ENCODE data around the gene CLASP1. TPM values are rescaled to one million over a fixed set of nuclear protein-coding genes. Genes with fewer than 3 reads are reported as not detected.

Gene CLASP1
- total and polyA plus RNA-seq, 11 donors = 16.0 to 84.5 (median 60.2) TPM

DNA sequence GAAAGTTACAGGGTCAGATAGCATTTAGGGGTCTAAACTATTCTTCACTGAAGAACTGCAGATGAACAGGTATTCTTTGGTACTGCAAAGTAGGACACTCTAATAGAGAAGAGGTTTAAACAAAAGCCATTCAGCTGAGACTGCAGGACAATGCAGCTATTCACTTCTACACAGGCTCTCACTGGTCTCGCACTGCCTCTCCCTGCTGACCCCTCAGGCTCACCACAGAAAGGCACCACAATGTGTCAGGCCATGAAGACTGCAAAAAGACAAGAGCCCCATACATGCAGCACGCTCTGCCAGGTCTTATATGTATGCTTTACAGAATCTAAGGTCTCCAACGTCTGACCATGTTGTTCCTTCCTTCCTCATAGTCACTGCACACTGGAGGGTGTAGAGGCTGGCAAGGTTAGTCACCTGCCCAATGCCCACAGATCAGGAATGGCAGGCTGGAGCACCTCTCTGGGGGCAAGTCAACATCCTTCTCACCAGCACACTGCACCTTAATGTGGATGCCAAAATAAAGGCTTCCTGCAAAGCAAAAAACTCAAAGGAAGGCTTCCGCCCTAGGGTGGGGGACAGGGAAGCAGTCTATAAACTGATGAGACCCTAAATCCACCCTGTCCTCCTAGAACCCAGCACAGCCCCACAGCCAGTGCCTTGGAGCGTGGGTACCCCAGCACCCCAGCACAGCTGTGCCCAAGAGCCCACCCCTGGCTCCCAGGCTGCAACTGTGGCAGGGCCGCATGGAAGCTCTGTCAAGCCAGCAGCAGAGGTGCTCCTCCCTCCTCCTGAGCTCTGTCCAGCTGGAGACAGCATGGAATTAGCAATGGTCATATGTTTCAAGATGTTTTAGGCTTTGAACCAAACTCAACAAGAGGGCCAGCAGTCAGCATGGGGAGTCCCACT, 129.3 kb downstream of the CLASP1 start:
- WGBS, 4 donors = 73 to 84% (median 81%) methylated on average over 5 to 6 of the region's 6 CpGs

DNA sequence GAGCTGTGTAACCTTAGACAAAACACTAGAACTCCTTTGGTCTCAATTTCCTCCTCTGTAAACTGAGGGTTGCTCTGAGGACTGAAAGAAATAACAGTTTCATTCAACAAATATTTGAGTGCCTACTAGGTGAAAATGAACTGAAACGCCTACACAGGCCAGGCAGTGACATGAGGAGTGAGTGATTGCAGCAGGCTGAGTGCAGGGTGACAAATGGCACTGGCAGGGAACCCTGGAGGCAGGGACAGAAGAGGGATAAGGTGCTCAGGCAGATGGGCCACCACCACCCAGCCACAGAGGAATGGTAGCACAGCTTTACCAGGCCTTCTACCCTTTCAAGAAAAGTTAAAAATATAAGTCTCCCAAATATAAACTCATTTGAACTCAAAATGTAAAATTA, 130.1 kb downstream of the CLASP1 start:
- Histone ChIP-seq H3K9me3 (no peaks in the 10 kb centered on the region), H3K27ac (no peak overlapping the region), H3K4me3 (no peak overlapping the region), H3K36me3 (peaks cover 0 to 93% (median 79%) of the 10 kb centered on the region in 9 donors), H3K4me1 (peaks cover 0 to 19% (median 3%) of the 10 kb centered on the region in 12 donors), H3K27me3 (no peaks in the 10 kb centered on the region)
- no peak for TF ChIP-seq POLR2A (IDR thresholded peaks at IDR 0.05)
- TF ChIP-seq, protein P1, sequence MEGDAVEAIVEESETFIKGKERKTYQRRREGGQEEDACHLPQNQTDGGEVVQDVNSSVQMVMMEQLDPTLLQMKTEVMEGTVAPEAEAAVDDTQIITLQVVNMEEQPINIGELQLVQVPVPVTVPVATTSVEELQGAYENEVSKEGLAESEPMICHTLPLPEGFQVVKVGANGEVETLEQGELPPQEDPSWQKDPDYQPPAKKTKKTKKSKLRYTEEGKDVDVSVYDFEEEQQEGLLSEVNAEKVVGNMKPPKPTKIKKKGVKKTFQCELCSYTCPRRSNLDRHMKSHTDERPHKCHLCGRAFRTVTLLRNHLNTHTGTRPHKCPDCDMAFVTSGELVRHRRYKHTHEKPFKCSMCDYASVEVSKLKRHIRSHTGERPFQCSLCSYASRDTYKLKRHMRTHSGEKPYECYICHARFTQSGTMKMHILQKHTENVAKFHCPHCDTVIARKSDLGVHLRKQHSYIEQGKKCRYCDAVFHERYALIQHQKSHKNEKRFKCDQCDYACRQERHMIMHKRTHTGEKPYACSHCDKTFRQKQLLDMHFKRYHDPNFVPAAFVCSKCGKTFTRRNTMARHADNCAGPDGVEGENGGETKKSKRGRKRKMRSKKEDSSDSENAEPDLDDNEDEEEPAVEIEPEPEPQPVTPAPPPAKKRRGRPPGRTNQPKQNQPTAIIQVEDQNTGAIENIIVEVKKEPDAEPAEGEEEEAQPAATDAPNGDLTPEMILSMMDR (IDR thresholded peaks at IDR 0.05) = no peak
- DNase-seq (no peak), ATAC-seq (peak in 3 of 4 donors; percentile 54 to 75 (median 65))
- WGBS, 4 donors = 48 to 69% (median 55%) methylated on average over 1 of the region's 1 CpG
- intact Hi-C loops (cut with DNase I) = no loop called here

More for the DNA sequence above, 129.3 kb downstream of the CLASP1 start:
- peaks cover 0 to 92% (median 77%) of the 10 kb centered on the region in 9 donors for H3K36me3 ChIP-seq
- H3K27me3 ChIP-seq = no peaks in the 10 kb centered on the region
- peaks cover 0 to 26% (median 7%) of the 10 kb centered on the region in 12 donors for H3K4me1 ChIP-seq
- no peaks in the 10 kb centered on the region for H3K9me3 ChIP-seq
- H3K27ac ChIP-seq = no peak overlapping the region
- DNase-seq = no peak
- no peak for TF ChIP-seq POLR2A (IDR thresholded peaks at IDR 0.05)
- TF ChIP-seq, protein P1 (IDR thresholded peaks at IDR 0.05) = no peak
- no peak overlapping the region for H3K4me3 ChIP-seq
- ATAC-seq = peak; percentile 23 to 49 (median 42)
- intact Hi-C loops (cut with DNase I) = loop anchor here in 2 of 10 donors (5.0 kb wide), 2 partner anchors 113 to 118 kb away; no protein-coding TSS in a partner anchor

DNA sequence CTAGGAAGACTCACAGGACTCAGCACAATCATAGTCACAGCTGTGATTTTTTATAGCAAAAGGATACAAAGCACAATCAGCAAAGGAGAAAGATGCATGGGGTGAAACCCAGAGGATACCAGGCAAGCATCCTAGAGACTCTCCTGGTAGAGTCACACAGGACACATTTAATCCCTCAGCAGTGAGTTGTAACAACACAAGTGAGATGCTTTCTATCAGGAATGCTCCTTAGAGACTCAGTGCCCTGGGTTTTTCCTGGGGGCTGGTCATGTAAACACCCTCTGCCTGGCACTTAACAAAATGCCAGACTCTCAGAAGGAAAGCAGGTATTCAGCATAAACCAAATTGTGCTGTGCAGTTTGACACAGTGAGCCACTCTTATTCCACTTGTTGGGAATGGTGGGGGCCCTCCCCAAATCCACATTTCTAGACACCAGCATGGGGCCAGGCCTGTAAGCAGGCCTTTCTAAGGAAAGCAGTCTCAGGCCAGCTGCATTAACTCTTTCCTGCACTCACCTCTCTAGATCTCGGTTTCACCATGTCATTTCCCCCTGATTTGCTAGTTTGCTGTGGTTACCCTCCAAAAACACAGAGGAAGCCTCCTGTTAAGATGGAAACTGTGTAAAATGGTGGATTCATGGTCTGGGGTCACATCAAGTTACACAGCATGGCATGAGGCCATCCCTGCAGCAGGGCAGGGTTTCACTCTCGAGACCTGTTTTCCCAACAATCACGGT, 135.5 kb downstream of the CLASP1 start:
- WGBS, 4 donors = 91 to 95% (median 93%) methylated on average over 3 of the region's 3 CpGs
- Histone ChIP-seq H3K4me1 (no peaks in the 10 kb centered on the region), H3K9me3 (peaks cover 0 to 6% (median 0%) of the 10 kb centered on the region in 12 donors), H3K36me3 (peaks cover 0 to 76% (median 65%) of the 10 kb centered on the region in 9 donors), H3K4me3 (no peak overlapping the region), H3K27me3 (no peaks in the 10 kb centered on the region), H3K27ac (no peak overlapping the region)
- DNase-seq (no peak), ATAC-seq (no peak)
- intact Hi-C loops (cut with DNase I) = no loop called here
- TF ChIP-seq POLR2A (IDR thresholded peaks at IDR 0.05) = no peak
- TF ChIP-seq, protein P1 (IDR thresholded peaks at IDR 0.05) = no peak

DNA sequence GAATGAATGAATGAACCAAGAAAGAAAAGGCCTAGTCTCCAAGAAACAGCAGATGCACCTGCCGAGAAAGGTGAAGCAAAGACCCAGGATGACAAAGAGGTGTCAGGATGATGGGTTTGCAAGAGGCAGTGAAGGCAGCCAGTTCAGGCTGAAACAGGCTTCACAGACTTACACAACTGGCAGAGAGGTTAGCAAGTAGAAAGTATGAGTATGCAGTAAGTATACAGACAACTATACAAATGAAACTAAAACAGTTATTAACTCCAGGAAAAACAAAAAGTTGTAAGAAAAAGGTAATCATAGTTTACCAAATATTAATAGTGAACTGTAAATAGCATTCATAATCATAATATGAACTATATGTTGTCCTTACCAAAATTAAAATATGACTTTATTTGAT, 138.4 kb downstream of the CLASP1 start:
- ATAC-seq (no peak), DNase-seq (no peak)
- intact Hi-C loops (cut with DNase I) = no loop called here
- 96 to 100% (median 99%) methylated on average over 1 of the region's 1 CpG for WGBS, 4 donors
- peaks cover 0 to 11% (median 0%) of the 10 kb centered on the region in 12 donors for H3K9me3 ChIP-seq
- H3K36me3 ChIP-seq = peaks cover 0 to 59% (median 42%) of the 10 kb centered on the region in 9 donors
- H3K27me3 ChIP-seq = no peaks in the 10 kb centered on the region
- H3K4me1 ChIP-seq = peaks cover 0 to 10% (median 1%) of the 10 kb centered on the region in 12 donors
- no peak overlapping the region for H3K4me3 ChIP-seq
- TF ChIP-seq, protein P1 (IDR thresholded peaks at IDR 0.05) = no peak
- TF ChIP-seq POLR2A (IDR thresholded peaks at IDR 0.05) = no peak
- H3K27ac ChIP-seq = no peak overlapping the region

Measured in heart left ventricle (tissue), 16 donors.